Measurements from ENCODE around the gene RGS17. TPM values are rescaled to one million over a fixed set of nuclear protein-coding genes. Genes with fewer than 3 reads are reported as not detected.

Gene RGS17
- total and polyA plus RNA-seq, 2 of the 13 experiments (the other 11 are each of a cell fraction or from before 2014, with no cell fraction given) = 0.04 TPM; not detected in 1

DNA sequence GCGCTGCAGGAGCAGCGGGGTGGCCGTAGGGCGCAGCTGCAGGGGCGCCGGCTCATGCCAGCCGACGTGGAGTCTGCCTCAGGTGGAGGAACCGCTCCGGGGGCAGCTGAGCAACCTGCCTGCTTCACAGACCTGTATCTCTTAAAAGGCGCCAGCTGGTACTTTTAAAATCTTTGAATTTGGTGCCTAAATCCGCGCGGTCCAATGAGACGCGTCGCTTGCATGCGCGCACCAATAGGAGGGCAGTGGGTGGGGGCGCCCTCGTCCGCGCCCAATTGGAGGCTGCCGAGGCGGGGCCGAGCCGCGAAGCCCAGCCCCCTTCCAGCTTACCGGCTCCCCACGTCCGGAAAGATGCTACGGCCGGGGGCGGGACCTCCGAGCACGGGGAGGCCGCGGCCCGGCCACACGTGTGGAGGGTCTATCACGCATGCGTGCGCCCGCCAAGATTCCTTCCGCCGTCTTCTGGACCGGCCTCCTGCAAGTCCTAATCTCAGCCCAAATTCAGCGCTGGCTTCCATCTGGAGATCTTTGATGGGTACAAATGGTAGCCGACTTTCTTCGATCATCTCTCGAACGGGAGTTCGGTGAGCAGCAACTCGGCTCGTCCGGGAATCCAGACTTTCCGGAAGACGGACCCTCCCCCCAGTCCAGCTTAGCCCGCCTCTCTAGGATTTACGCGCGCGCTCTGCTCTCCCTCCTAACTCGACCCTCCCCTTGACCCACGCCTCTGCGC, 148.0 kb downstream of the RGS17 start, which contains the start of gene FBXO5 (continued):
- peak; percentile 80 for TF ChIP-seq ZNF747 (CRISPR knock-in tag; IDR thresholded peaks at IDR 0.05; ENCODE audit: borderline replicate concordance)
- TF ChIP-seq ZNF224 (CRISPR knock-in tag; IDR thresholded peaks at IDR 0.05) = peak; percentile 95
- TF ChIP-seq, protein P1, sequence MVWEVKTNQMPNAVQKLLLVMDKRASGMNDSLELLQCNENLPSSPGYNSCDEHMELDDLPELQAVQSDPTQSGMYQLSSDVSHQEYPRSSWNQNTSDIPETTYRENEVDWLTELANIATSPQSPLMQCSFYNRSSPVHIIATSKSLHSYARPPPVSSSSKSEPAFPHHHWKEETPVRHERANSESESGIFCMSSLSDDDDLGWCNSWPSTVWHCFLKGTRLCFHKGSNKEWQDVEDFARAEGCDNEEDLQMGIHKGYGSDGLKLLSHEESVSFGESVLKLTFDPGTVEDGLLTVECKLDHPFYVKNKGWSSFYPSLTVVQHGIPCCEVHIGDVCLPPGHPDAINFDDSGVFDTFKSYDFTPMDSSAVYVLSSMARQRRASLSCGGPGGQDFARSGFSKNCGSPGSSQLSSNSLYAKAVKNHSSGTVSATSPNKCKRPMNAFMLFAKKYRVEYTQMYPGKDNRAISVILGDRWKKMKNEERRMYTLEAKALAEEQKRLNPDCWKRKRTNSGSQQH (CRISPR knock-in tag; IDR thresholded peaks at IDR 0.05; ENCODE audit: low read depth) = no peak; the same call in 1 of the 2 replicates
- TF ChIP-seq, protein P2, sequence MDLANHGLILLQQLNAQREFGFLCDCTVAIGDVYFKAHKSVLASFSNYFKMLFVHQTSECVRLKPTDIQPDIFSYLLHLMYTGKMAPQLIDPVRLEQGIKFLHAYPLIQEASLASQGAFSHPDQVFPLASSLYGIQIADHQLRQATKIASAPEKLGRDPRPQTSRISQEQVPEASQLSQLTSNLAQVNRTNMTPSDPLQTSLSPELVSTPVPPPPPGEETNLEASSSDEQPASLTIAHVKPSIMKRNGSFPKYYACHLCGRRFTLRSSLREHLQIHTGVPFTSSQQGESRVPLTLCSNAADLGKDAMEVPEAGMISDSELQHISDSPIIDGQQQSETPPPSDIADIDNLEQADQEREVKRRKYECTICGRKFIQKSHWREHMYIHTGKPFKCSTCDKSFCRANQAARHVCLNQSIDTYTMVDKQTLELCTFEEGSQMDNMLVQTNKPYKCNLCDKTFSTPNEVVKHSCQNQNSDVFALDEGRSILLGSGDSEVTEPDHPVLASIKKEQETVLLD (CRISPR knock-in tag; IDR thresholded peaks at IDR 0.05; ENCODE audit: low read depth) = peak; percentile 8; the same call in 1 of the 2 replicates
- no peak for TF ChIP-seq ZNF83 (CRISPR knock-in tag; IDR thresholded peaks at IDR 0.05; ENCODE audit: borderline replicate concordance)
- TF ChIP-seq, protein P3, sequence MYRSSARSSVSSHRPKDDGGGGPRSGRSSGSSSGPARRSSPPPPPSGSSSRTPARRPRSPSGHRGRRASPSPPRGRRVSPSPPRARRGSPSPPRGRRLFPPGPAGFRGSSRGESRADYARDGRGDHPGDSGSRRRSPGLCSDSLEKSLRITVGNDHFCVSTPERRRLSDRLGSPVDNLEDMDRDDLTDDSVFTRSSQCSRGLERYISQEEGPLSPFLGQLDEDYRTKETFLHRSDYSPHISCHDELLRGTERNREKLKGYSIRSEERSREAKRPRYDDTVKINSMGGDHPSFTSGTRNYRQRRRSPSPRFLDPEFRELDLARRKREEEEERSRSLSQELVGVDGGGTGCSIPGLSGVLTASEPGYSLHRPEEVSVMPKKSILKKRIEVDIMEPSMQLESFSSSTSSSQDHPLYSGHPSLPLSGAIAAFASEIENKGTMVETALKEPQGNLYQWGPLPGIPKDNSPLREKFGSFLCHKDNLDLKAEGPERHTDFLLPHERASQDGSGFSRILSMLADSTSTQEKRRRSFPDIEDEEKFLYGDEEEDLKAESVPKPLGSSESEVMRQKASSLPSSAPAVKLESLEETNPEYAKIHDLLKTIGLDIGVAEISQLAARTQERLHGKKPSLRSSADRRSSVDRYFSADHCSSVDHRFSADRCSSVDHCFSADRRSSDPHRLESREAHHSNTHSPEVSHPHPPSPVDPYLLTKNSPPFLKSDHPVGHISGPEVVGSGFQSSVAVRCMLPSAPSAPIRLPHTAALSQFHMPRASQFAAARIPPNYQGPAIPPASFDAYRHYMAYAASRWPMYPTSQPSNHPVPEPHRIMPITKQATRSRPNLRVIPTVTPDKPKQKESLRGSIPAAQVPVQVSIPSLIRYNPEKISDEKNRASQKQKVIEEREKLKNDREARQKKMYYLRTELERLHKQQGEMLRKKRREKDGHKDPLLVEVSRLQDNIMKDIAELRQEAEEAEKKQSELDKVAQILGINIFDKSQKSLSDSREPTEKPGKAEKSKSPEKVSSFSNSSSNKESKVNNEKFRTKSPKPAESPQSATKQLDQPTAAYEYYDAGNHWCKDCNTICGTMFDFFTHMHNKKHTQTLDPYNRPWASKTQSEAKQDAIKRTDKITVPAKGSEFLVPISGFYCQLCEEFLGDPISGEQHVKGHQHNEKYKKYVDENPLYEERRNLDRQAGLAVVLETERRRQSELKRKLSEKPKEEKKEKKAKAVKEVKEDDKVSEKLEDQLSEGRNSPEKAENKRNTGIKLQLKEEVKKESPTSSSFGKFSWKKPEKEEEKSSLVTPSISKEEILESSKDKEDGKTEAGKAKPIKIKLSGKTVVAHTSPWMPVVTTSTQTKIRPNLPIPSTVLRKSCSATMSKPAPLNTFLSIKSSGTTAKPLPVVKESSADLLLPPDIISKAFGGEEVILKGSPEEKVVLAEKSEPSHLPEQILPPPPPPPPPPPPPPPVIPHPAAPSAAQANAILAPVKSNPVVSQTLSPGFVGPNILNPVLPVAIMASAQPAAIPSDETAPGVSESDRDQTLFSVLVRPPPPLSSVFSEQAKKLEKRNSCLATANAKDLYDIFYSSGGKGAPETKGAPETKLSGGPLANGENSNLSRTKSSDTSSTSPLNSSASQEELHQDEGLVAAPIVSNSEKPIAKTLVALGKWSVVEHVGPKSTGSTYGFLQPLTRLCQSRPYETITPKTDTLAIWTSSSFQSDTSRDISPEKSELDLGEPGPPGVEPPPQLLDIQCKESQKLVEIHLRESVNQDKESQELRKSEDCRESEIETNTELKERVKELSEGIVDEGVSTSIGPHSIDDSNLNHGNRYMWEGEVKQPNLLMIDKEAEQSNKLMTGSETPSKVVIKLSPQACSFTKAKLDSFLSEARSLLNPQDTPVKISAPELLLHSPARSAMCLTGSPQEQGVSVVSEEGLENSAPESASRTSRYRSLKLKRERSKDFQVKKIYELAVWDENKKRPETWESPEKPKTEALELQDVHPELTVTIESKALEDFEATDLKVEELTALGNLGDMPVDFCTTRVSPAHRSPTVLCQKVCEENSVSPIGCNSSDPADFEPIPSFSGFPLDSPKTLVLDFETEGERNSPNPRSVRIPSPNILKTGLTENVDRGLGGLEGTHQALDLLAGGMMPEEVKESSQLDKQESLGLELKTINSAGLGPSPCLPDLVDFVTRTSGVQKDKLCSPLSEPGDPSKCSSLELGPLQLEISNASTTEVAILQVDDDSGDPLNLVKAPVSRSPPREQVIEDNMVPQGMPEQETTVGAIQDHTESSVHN (CRISPR knock-in tag; IDR thresholded peaks at IDR 0.05) = 0 out of 2 replicates have a peak, but pooled peaks have one; percentile 63
- no peak for TF ChIP-seq GTF2F1 (IDR thresholded peaks at IDR 0.05; ENCODE audit: low read length)
- TF ChIP-seq RAD21 (CRISPR knock-in tag; IDR thresholded peaks at IDR 0.05) = peak; percentile 11; the same call in 1 of the 2 replicates
- TF ChIP-seq ZNF234 (CRISPR knock-in tag; conservative IDR thresholded peaks at IDR 0.05) = 0 out of 2 replicates have a peak, but pooled peaks have one; percentile 38
- no peak for TF ChIP-seq ZNF777 (CRISPR knock-in tag; IDR thresholded peaks at IDR 0.05)
- TF ChIP-seq ZNF766 (CRISPR knock-in tag; IDR thresholded peaks at IDR 0.05; ENCODE audit: borderline replicate concordance) = peak; percentile 34; the same call in 1 of the 2 replicates
- TF ChIP-seq, protein P4, sequence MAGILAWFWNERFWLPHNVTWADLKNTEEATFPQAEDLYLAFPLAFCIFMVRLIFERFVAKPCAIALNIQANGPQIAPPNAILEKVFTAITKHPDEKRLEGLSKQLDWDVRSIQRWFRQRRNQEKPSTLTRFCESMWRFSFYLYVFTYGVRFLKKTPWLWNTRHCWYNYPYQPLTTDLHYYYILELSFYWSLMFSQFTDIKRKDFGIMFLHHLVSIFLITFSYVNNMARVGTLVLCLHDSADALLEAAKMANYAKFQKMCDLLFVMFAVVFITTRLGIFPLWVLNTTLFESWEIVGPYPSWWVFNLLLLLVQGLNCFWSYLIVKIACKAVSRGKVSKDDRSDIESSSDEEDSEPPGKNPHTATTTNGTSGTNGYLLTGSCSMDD (CRISPR knock-in tag; IDR thresholded peaks at IDR 0.05) = peak; percentile 56; the same call in 1 of the 2 replicates
- peak; percentile 76 for TF ChIP-seq ETV5 (CRISPR knock-in tag; IDR thresholded peaks at IDR 0.05; ENCODE audit: borderline replicate concordance)
